GM12875 (cell line): ENCODE data around the gene SAGE1.
A peak's percentile ranks its signal among the peaks of the same experiment; 100 is the strongest.
"Not testable (repeated sequence)": the region's sequence is repeated elsewhere in the genome, so short reads cannot be mapped to it uniquely, and the experiment has no call there.

Source experiments
- H3K4me3 ChIP-seq: one replicate; pipeline ENCODE4 v1.5.1; 2011; ENCODE audit warnings: low read depth, low read length, control low read depth
- CTCF ChIP-seq: IDR thresholded peaks from 2 replicates; pipeline ENCODE4 v1.5.1; 2011; ENCODE audit warnings: low read depth, mild to moderate bottlenecking, control low read depth, inconsistent platforms, low read length, moderate library complexity, borderline replicate concordance; ENCODE audit not compliant: insufficient read depth

Gene SAGE1

GRCh38 chrX:135910251-135910650 lies 16.7 kb downstream of the SAGE1 start:
- TF ChIP-seq CTCF: no peak
- no peak overlapping the region for H3K4me3 ChIP-seq

GRCh38 chrX:135914404-135914803 lies 20.9 kb downstream of the SAGE1 start:
- no peak for TF ChIP-seq CTCF
- H3K4me3 ChIP-seq: no peak overlapping the region

- not testable (repeated sequence) for H3K4me3 ChIP-seq
These were observed 27.0 kb downstream of the SAGE1 start for GRCh38 chrX:135920516-135920915.

- no peak for TF ChIP-seq CTCF
These were observed 29.8 kb downstream of the SAGE1 start for GRCh38 chrX:135923353-135923752.

GRCh38 chrX:135927897-135928296 lies 34.4 kb downstream of the SAGE1 start:
- TF ChIP-seq CTCF: no peak
- H3K4me3 ChIP-seq: no peak overlapping the region

More at GRCh38 chrX:135923353-135923752, 29.8 kb downstream of the SAGE1 start:
- no peak overlapping the region for H3K4me3 ChIP-seq

GRCh38 chrX:135931644-135932487 lies 38.4 kb downstream of the SAGE1 start:
- peak; percentile 84 for TF ChIP-seq CTCF
- no peak overlapping the region for H3K4me3 ChIP-seq

GRCh38 chrX:135944486-135944885 lies 51.0 kb downstream of the SAGE1 start:
- H3K4me3 ChIP-seq: no peak overlapping the region
- no peak for TF ChIP-seq CTCF
